ENCODE results near the gene C10orf53. TPM values are rescaled to one million over a fixed set of nuclear protein-coding genes. Genes with fewer than 3 reads are reported as not detected.

C10orf53 gene
- total RNA-seq, 1 donor from 2014 or later: not detected

- DNase-seq (ENCODE audit: missing footprints): no peak
- intact Hi-C loops (cut with DNase I): no loop called here
- ATAC-seq: no peak
These were observed 66.3 kb downstream of the C10orf53 start for GRCh38 chr10:49745756-49746155.

DNA sequence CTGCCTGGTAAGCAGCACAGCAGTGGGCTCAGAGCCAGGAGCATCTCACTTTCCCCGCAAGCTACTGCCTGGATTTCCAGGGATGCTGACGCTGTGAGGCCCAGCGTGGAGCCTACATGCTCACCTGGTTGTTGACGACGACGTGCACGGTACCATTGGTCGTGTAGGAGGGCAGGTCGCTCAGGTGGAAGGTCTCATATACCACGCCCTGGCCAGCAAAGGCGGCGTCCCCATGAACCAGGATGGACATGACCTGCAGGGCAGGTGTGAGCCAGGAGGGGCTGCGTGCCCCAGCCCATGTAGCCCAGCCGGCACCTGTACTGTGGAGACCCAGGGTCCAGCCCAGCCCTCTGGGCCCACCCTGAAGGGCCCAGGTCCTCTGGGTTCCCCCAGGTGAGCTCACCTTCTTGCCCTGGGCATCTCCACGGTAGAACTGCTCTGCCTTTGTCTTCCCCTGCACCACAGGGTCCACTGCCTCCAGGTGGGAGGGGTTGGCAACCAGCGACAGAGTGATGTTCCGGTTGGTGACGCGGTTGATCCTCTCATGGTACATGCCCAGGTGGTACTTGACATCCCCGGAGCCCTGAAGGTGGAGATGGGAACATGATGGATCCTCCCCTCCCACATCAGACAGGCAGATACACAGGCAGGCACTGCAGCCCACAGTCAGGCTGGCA is 67.3 kb downstream of the C10orf53 start:
- ATAC-seq: no peak
- no peak for DNase-seq (ENCODE audit: missing footprints)
- intact Hi-C loops (cut with DNase I): no loop called here

Other genes starting within 250 kb of the C10orf53 start
- gene ERCC6, start 140.5 kb upstream of the C10orf53 start, total RNA-seq: 25.0 TPM
- not detected for gene SLC18A3, start 69.3 kb upstream of the C10orf53 start, total RNA-seq
- not detected for gene CHAT, start 65.6 kb upstream of the C10orf53 start, total RNA-seq
- gene OGDHL, start 82.7 kb downstream of the C10orf53 start, total RNA-seq: 1.9 TPM